Renal cortex interstitium (tissue), 11 donors: ENCODE measurements around the gene GNLY. TPM values are rescaled to one million over a fixed set of nuclear protein-coding genes. Genes with fewer than 3 reads are reported as not detected.
"Not testable (repeated sequence)": the region's sequence is repeated elsewhere in the genome, so short reads cannot be mapped to it uniquely, and the experiment has no call there.

Experiments
- DNase-seq, 11 donors: peaks; one replicate each; pipeline ENCODE4 v3.0.0-alpha.2; 2013; ENCODE audit warnings: low read depth in 9 of 11, low spot score in 4 of 11; ENCODE audit errors: extremely low read depth in 1 of 11
- polyA plus RNA-seq, 3 donors: library from polyadenylated mRNA; unstranded; fragments of 120-200 nt; gene quantifications; one replicate each; pipeline ENCODE4 v1.2.1, GENCODE V29; 2013; ENCODE audit not compliant: insufficient read length in 3 of 3

Gene GNLY
- polyA plus RNA-seq, 3 donors, result 0.13 to 0.42 (median 0.27) TPM

DNA sequence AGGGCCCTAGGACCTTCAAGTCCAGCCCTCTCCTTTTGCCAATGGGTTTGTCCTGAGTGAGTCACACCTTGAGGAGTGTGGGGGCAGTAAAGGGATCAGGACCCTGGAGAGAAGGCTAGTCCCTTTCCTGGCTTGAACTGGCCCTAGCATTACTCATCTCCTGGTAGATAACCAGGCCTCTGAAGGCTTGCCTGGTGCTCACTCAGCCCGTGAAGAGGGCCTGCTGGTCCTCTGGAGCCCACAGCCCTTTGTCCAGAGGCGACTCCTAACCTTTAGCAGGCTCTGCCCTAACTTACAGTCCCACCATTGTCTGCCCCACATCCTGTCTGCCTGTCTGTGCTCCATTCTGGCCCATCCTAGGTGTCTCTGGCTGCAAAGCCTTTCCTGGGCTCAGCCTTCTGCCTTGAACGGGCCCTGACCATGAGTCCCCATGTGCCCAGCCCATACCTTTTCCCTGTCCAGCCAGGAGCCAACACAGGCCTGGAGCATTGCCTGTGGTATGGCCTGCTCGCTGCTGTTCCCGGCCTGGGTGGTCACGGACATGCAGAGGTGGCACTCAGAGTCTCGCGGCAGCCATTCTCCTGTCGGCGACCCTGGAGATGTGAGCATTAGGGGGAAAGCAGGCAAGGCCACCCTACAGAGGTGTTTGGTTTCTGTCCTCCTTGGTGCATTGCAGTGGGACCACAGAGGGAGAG is 31.1 kb upstream of the GNLY start:
- DNase-seq, result no peak

DNA sequence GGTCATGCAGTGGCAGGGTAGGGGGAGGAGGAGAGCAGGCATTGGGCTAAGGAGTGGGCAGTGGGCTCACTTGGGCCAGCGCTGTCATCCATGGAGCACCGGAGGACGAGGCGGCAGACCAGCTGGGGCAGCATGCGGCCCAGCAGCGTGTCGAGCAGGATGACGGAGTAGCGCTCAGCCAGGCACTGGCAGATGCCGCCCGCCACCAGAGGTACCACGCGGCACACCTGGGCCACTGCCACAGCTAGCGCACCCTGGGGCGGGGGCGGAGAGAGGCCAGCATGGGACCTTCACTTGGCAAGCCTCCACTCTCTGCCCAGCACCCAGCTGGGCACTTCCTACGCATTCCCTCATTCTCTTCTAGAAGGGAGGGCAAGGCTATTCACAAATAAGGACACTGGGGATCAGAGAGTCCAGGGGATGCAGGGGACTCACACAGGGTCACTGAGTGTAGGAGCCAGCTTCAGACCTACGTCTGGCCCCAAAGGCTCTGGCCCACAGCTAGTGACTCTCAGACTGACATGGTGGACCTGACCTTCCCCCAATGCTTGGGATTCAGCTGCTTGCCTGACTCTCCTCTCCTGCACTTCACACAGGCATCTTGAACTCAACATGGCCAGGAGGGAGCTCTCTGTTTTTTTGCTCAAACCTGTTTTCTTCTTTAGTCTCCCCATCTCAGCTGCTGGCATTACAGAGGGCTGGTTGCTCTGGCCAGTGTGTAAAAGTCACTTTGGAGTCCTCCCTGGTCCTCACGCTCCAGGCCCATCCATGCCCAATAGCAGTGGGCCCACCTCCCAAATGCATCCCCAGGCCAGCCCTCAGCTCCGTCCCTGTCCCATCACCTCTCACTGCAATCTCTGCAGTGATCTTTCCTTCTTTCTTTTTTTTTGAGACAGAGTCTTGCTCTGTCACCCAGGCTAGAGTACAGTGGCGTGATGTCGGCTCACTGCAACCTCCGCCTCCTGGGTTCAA is 30.3 kb upstream of the GNLY start:
- no peak for DNase-seq

GRCh38 chr2:85665264-85665937 is 28.8 kb upstream of the GNLY start:
- no peak for DNase-seq

DNA sequence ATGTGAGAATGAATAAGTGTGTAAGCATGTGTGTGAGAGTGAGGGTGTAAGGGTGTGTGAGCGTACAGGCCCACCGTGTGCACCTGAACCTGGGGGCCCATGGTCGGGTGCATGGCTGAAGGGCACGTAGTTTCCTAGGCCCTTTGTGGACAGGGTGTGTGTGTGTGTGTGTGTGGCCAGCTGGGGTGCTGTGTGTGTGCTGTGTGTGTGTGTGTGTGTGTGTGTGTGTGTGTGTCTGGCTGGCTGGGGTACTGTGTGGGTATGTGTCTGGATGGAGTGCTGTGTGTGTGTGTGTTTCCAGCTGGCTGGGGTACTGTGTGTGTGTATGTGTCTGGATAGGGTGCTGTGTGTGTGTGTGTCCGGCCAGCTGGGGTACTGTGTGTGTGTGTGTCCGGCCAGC is 28.1 kb upstream of the GNLY start:
- no peak for DNase-seq

GRCh38 chr2:85666435-85667316 is 27.5 kb upstream of the GNLY start:
- no peak for DNase-seq

GRCh38 chr2:85667561-85668008 is 26.6 kb upstream of the GNLY start:
- no peak for DNase-seq

DNA sequence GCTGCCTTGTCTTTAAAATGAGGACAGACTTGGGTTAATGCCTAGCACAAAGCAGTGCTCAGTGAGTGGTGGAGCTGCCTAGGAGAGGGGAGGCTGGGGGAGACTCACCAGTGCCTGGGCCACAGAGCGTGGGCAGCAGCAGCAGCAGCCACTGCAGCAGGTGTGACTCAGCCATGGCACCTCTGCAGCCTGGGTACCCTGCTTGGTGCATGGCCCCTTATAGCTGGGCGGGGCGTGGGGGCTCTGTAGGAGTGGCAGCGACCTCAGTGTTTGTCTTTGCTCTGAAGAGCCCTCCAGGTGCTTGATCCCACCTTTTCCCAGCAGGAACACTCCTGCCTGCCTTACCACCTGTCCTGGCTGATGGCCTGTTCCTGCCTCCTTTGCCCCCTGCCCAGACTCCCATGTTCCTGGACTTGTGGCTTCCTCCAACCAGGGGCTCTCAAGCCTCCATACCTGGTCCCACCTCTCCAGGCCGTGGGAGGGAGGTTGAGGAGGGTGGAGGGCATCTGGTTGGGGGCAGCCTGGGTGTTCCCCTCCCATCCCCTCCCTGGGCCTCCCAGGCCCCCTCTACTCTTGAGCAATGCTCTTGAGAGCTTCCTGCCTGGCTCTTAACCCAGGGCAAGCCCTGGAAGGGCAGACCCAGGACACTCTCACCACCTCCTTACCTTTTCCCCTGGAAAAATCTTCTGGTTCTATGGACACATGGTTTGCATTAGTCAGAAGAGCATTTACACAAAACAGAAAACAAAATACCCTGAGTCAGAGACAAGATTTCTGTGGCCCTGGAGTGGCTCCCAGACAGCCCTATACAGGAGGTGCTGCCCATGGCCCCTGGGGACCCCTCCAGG is 25.9 kb upstream of the GNLY start, which contains the start of gene SFTPB:
Gene SFTPB, minus strand, starts transcription at position 191 of the 848 bp plus-strand sequence. Its CDS starts 16 bp downstream, at position 175.
- DNase-seq, result no peak

DNA sequence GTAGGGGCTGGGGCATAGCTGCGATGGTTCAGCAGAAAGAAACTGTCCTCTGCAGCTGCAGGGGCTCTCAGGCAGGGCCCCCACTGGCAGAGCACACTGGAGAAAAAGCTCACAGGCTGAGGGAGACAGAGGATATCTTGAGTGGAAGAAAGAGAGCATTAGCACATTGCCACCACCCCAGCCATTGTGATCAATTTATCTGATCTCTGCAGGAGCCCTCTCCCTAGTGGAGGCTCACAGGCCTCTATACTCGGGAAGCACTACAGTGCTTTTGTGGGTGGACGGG is 25.4 kb upstream of the GNLY start:
- DNase-seq, result no peak

- DNase-seq, result no peak
Observed at GRCh38 chr2:85669549-85669948, 24.6 kb upstream of the GNLY start.

- not testable (repeated sequence) for DNase-seq
Observed at GRCh38 chr2:85670416-85670815, 23.7 kb upstream of the GNLY start.

DNA sequence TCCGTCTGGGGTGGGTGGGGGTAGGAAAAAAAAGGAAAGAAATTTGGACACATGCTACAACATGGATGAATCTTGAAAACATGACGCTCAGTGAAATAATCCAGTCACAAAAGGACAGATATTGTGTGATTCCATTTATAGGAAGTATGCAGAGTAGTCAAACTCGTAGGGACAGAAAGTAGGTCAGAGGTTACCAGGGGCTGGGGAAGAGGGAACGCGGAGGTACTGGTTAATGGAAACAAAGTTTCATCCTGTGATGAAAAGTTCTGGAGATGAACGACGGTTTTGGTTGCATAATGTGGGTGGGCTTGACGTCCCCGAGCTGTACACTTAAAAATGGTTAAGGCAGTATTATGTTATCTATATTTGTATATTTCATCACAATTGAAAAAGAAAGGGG is 21.7 kb upstream of the GNLY start:
- DNase-seq, result no peak

- no peak for DNase-seq
Observed at GRCh38 chr2:85673716-85674375, 20.3 kb upstream of the GNLY start.

DNA sequence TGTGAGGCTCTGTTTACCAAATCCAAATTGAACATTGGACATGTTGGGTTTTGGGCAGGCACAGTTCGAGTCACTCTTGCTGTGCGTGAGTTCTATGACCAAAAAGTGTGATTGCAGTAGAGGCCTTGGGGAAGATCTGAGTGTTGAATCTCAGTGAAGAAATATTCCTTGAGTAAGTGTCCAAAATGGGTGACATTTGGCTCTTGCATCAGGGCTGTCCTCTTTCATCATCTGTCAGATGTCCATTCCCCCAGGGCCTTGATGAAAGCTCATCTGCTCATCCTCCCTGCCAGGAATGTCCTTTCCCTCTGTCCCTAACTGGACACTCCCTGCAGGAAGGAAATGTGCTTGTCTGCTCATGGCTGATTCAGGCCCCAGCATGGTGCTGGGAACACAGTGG is 19.7 kb upstream of the GNLY start:
- no peak for DNase-seq

DNA sequence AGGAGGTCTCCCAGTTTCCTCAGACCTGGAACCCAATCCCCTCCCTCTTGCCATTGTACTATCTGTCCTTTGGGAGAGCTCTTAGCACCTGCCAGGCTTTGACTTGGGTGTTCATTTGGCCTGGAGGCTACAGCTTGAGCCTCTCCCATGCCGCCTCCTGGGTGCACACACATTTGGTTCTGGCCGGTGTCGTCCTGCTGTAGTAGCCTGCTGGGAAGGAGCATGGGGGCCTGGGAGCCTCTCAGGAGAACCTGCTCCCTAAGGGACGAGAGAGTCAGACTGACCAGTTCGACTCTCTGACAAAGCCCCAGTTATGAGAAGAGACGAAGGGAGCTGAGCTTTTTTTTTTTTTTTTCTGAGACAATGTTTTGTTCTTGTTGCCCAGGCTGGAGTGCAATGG is 18.7 kb upstream of the GNLY start:
- DNase-seq, result no peak

DNA sequence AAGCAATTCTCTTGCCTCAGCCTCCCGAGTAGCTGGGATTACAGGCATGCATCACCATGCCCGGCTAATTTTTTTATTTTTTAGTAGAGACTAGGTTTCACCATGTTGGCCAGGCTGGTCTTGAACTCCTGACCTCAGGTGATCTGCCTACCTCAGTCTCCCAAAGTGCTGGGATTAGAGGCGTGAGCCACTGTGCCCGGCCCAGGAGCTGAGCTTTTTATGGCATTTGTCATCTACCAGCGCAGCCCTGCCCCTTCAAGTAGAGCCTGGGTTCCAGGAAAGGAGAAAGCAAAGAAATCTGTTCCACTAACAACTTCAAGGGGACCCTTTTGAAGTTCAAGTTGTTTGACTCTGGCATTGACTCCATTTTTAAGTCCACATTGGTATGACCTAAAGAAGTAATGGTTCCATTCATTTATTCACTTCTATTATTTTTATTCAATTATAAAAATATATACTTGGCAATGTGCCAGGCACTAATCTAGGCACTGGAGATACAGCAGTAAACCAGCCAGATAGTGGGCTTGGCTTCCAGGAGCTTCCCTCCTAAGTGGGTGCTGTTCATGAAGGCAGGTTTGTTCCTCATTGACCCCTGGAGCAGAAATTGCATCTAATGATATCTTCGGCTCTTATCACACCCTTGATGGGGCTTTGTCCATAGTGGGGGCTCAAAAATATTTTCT is 18.2 kb upstream of the GNLY start:
- no peak for DNase-seq

GRCh38 chr2:85678377-85678776 is 15.8 kb upstream of the GNLY start:
- no peak for DNase-seq
